RPMI7951 (cell line): Measurements from ENCODE around the gene VSTM1. TPM values are rescaled to one million over a fixed set of nuclear protein-coding genes. Genes with fewer than 3 reads are reported as not detected.
"Not testable (repeated sequence)": the region's sequence is repeated elsewhere in the genome, so short reads cannot be mapped to it uniquely, and the experiment has no call there.

Experiments
- DNase-seq: peaks from one replicate; pipeline ENCODE4 v3.0.0-alpha.2; 2012; ENCODE audit warnings: low read depth
- total RNA-seq: library from RNA; depleted of rRNA; stranded (reverse); fragments of >200 nt; shearing (Covaris generic); gene quantifications from 2 replicates; pipeline ENCODE4 v1.2.3, GENCODE V29; 2014

VSTM1 gene
- total RNA-seq, 1 experiment from 2014 or later, result not detected

GRCh38 chr19:54073829-54074228 is 10.1 kb upstream of the VSTM1 start:
- DNase-seq, result no peak

GRCh38 chr19:54069470-54069869 is 5.8 kb upstream of the VSTM1 start:
- DNase-seq, result no peak

GRCh38 chr19:54062643-54063042 is 1.1 kb downstream of the VSTM1 start:
- DNase-seq, result no peak

- no peak for DNase-seq
Measured at GRCh38 chr19:54047616-54048015, 16.1 kb downstream of the VSTM1 start.

- no peak for DNase-seq
Measured at GRCh38 chr19:54045771-54046170, 17.9 kb downstream of the VSTM1 start.

GRCh38 chr19:54042989-54043388 is 20.7 kb downstream of the VSTM1 start:
- no peak for DNase-seq

- DNase-seq, result no peak
Measured at GRCh38 chr19:54041969-54042606, 21.6 kb downstream of the VSTM1 start.

GRCh38 chr19:54040003-54040402 is 23.7 kb downstream of the VSTM1 start:
- DNase-seq, result no peak

GRCh38 chr19:54036542-54036941 is 27.2 kb downstream of the VSTM1 start:
- not testable (repeated sequence) for DNase-seq

GRCh38 chr19:54035215-54036178 is 28.2 kb downstream of the VSTM1 start:
- DNase-seq, result peak; percentile 92

- peak; percentile 60 for DNase-seq
Measured at GRCh38 chr19:54030895-54031586, 32.7 kb downstream of the VSTM1 start.

GRCh38 chr19:54029930-54030490 is 33.7 kb downstream of the VSTM1 start:
- peak; percentile 75 for DNase-seq

- no peak for DNase-seq
Measured at GRCh38 chr19:54029301-54029700, 34.4 kb downstream of the VSTM1 start.

GRCh38 chr19:54026656-54027055 is 37.0 kb downstream of the VSTM1 start:
- no peak for DNase-seq

GRCh38 chr19:54024660-54025059 is 39.0 kb downstream of the VSTM1 start:
- peak; percentile 74 for DNase-seq

- DNase-seq, result no peak
Measured at GRCh38 chr19:54023191-54023590, 40.5 kb downstream of the VSTM1 start.

- DNase-seq, result no peak
Measured at GRCh38 chr19:54021932-54022331, 41.8 kb downstream of the VSTM1 start.

GRCh38 chr19:54021363-54021762 is 42.3 kb downstream of the VSTM1 start:
- no peak for DNase-seq

- DNase-seq, result peak; percentile 77
Measured at GRCh38 chr19:54017261-54017660, 46.4 kb downstream of the VSTM1 start.

- DNase-seq, result no peak
Measured at GRCh38 chr19:54014920-54015560, 48.7 kb downstream of the VSTM1 start.

- DNase-seq, result no peak
Measured at GRCh38 chr19:54013866-54014265, 49.8 kb downstream of the VSTM1 start.
